GM06990 (cell line): ENCODE measurements around the gene TH.

Experiments
- DNase-seq: peaks from one replicate; pipeline ENCODE4 v3.0.0-alpha.2; 2011; ENCODE audit not compliant: insufficient read length; ENCODE audit errors: extremely low read depth
- H3K27me3 ChIP-seq: replicated peaks from 2 replicates; pipeline ENCODE4 v1.6.0; 2011; ENCODE audit warnings: low read length; ENCODE audit not compliant: control insufficient read depth, insufficient read depth
- H3K36me3 ChIP-seq: 2 replicates; pipeline ENCODE4 v1.5.1; 2011; ENCODE audit warnings: low read length; ENCODE audit not compliant: control insufficient read depth, insufficient read depth
- H3K4me3 ChIP-seq: replicated peaks from 2 replicates; pipeline ENCODE4 v1.5.1; 2011; ENCODE audit warnings: low read depth, mild to moderate bottlenecking, control low read depth, low read length
- CTCF ChIP-seq: IDR thresholded peaks from 2 replicates; pipeline ENCODE4 v1.5.1; 2011; ENCODE audit warnings: low read length, control low read depth, mild to moderate bottlenecking, inconsistent platforms; ENCODE audit not compliant: insufficient read depth, poor library complexity, severe bottlenecking

Gene TH

GRCh38 chr11:2131371-2132236, 40.0 kb downstream of the TH start:
- no peaks in the 10 kb centered on the region for H3K36me3 ChIP-seq
- no peak overlapping the region for H3K4me3 ChIP-seq
- H3K27me3 ChIP-seq, result no peaks in the 10 kb centered on the region; the same call in 1 of the 2 replicates
- TF ChIP-seq CTCF, result no peak
- no peak for DNase-seq

GRCh38 chr11:2130881-2131352, 40.7 kb downstream of the TH start:
- Histone ChIP-seq H3K36me3 (no peaks in the 10 kb centered on the region), H3K27me3 (no peaks in the 10 kb centered on the region; the same call in 1 of the 2 replicates), H3K4me3 (no peak overlapping the region)
- no peak for DNase-seq
- no peak for TF ChIP-seq CTCF

- Histone ChIP-seq H3K36me3 (no peaks in the 10 kb centered on the region), H3K4me3 (no peak overlapping the region), H3K27me3 (no peaks in the 10 kb centered on the region; the same call in 1 of the 2 replicates)
- DNase-seq, result no peak
- TF ChIP-seq CTCF, result no peak
Observed at GRCh38 chr11:2129699-2130366, 41.8 kb downstream of the TH start.

GRCh38 chr11:2129308-2129698, 42.3 kb downstream of the TH start:
- Histone ChIP-seq H3K36me3 (no peaks in the 10 kb centered on the region), H3K27me3 (no peaks in the 10 kb centered on the region; the same call in 1 of the 2 replicates), H3K4me3 (no peak overlapping the region)
- no peak for DNase-seq
- TF ChIP-seq CTCF, result no peak

- no peak for DNase-seq
- no peak overlapping the region for H3K4me3 ChIP-seq
- no peaks in the 10 kb centered on the region; the same call in 1 of the 2 replicates for H3K27me3 ChIP-seq
- no peaks in the 10 kb centered on the region for H3K36me3 ChIP-seq
- no peak for TF ChIP-seq CTCF
Observed at GRCh38 chr11:2128511-2129307, 42.9 kb downstream of the TH start.
